GM18951 (cell line): ENCODE data around the gene RBFOX1.

Experiments used
- POLR2A ChIP-seq: IDR thresholded peaks from 4 replicates; pipeline ENCODE4 v1.6.1; 2011; ENCODE audit warnings: mild to moderate bottlenecking; ENCODE audit not compliant: insufficient read length, insufficient read depth; ENCODE audit errors: extremely low read depth
- in situ Hi-C: fragments of 300-500 bp; cut with MboI; formaldehyde crosslinking; loops from one replicate; pipeline ENCODE4 v1.12.0; 2022; ENCODE audit warnings: low sequenced_read_pairs, mixed read lengths, inconsistent platforms; ENCODE audit not compliant: unreplicated experiment

Gene RBFOX1

DNA sequence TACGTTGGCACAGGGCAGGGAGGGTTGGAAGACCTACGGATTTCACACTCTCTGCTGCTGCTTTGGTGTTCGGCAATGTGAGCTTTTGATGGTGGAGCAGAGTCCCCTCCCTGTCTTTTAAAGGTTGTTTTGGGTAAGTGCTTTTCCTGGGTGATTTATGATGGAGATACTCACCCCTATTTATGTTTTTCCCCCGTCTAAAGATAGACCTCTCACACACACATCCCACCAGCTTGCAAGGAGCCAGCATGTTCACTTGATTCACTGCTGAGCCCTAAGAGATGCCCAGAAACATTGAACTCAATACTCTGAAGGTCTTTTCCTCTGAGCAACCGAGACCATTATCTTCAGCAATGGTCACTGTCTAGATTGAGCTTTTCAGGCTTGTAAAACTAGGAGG is 8.3 kb downstream of the RBFOX1 start:
- TF ChIP-seq POLR2A = no peak
- in situ Hi-C loops = no loop called here

DNA sequence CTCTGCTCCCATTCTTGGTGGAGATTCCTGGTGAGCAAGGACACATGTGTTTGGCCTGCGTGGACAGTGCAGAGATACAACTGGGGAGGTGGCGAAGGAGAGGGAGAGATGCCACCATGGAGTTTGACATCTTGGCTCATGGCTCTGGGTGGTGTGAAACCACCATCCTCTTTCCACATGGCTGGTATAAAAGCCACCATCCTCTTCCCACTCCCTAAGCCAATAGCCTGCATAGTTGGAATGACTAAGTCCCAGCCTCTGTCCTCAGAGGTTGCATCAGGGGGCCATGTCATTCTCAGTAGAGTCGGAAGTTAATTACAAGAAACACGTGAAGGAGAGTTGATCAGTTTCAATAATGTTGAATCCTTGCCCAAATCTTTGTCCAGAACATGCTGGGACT is 10.0 kb downstream of the RBFOX1 start:
- in situ Hi-C loops = no loop called here
- no peak for TF ChIP-seq POLR2A

DNA sequence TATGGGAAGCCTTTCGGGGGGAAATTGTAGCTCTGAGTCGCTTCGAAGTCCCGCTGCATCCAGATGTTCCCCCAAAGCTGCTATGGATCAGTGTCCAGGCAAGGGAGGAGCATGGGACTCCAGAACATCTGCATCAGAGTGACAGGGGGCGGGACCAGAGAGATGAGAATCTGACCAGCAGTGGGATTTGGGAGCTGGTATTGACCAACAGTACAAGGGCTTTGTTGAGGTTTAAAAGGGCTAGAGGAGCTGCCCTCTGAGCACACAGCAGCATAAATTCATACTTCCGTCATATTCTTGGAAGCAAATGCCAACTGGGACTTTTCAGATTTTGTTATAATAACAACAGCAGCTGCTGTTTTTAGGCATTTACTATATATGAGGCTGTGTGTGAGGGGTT is 10.6 kb downstream of the RBFOX1 start:
- TF ChIP-seq POLR2A = no peak
- in situ Hi-C loops = no loop called here

DNA sequence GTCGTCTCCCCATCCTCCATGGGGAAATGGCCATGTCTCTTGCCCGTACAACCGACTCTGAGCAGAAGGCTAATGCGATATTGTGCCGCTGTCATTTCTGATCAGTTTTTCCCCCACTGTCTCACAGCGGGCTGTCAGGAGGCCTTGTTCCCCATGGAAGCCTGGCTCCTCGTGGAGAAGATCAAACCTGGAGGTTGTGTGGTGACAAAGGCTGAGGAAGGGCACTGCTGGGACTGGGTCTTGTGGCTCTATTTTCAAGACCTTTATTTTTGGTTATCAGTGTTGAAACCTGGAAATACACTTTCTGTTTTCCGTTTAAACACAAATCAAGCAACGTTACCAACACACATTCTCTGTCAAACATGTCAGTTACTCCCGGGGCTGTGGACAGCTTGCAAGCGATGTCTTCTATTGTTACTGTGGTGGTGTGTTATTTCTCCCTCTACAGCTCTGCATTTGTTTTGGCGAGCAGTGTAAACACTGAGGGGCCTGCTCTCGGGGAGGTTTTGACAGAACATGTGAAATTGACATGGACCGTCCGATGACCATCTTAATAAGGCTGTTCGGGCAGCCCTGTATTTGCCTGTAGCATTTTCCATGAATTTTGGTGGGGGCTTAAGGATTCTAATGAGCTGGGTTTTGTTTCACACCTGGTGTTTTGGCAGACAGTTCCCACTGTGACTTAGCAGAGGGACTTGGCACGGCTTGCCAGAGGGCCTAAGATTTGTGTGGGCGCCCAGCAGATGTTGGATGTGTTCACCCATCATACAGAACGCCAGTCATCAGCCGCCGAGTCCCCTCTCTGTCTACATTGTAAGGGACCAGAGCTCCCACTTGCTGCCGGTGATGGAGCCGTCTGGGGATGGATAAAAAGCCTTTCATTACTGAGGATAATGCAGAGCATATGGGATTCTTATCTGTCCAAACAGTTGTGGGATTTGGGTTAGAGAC is 12.5 kb downstream of the RBFOX1 start:
- in situ Hi-C loops = no loop called here
- no peak for TF ChIP-seq POLR2A

DNA sequence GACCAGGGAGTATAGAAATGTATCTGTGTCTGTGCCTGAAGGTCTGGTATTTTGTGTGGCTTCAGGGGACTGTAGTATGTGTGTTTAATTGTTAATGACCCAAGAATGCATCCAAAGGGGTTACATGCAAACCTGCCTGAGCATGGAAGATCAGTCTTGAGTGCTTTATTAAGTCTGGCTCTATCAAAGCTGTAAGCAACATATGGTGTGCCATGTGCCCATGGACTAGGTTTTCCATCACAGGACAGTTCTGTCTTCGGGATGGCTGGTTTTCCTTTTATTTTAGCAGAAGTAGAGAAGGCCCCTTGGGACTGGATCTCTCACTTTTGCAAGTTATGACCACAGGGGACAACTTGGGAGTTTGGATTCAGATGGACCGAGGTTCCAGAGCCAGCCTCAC is 18.2 kb downstream of the RBFOX1 start:
- no peak for TF ChIP-seq POLR2A

DNA sequence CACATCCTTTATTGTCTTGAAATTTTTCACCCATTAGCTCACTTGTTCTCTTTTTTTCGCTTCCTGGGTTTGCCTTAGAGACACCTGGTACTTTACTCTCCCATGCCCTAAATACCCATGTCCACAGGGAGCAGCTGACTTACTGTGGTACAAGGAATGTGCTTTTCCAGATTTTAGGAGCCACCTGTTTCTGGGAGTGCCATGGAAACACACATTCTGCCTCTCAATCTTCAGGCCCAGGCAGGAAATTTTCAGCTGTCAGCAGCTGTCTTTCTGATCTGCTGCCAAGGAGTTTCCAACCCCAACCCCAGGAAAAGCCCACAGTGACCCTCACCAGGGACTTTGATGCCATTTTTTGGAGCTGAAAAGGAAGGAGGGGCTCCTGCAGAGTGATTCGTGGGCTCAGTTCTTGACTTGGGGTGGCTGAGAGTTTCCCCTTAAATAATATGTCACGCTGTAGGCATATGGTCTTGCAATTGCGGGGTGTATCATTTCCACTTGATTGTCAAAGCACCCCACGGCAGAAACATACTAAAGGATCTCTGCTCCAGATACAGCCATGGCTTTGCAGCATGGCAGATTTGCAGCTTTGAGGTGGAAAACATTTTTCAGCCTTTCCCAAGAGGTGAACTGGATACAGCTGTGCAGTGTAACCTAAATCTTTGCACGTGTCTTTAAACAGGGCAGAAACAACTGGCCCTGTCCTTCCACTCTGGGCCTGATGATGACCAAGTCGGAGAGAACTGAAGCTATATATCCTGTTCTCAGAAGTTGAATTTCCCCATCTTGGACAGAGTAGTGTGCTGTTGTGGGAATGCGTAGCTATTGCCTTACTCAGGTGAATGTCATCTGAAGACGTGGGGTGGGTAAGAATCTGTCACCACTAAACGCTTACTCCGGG is 19.2 kb downstream of the RBFOX1 start:
- in situ Hi-C loops = no loop called here
- no peak for TF ChIP-seq POLR2A

More for the DNA sequence above, 18.2 kb downstream of the RBFOX1 start:
- in situ Hi-C loops = no loop called here

DNA sequence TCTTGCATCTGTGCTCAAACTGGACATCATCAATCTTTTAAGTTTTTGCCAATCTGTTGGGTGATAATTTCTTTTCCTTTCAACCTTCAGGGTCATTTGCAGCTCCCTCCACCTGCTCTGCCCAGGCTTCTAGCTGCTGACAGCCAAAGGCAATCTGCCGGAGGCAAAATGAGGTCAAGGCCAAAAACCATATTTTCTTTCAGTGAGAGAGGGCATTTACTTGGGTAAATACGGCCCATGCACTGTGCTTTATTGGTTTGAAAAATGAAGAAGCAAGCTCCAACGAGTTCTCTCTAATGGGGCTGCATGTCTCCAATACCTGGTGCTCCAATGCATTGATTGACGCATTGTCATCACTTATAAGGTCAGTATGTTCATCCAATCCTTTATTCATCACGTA is 23.1 kb downstream of the RBFOX1 start:
- in situ Hi-C loops = no loop called here
- no peak for TF ChIP-seq POLR2A

DNA sequence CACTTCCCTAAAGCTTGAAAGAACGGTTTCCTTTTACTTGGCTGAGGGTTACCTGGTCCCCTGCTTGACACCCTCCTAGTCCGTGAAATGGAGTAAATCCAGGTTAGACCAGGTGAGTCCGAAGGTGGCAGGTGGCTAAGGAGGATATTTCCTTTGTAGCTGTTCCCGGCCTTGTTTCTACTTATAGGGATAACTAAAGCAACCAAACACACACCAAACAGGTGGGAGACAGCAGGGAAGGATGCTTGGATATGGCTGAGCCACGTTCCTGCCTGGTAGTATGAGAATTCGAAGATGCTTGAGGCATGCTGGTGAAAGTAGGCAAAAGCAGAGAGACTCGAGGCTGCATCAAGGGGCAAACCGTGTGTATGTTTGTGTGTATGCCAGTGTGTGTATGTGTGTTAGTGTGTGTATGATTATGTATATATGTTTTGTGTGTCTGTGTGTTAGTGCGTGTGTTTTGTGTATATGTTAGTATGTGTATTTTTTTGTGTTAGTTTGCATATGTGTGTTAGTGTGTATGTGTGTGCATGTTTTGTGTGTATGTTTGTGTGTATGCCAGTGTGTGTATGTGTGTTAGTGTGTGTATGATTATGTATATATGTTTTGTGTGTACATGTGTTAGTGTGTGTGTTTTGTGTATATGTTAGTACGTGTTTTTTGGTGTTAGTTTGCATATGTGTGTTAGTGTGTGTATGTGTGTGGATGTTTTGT is 28.9 kb downstream of the RBFOX1 start:
- no peak for TF ChIP-seq POLR2A
- in situ Hi-C loops = no loop called here

DNA sequence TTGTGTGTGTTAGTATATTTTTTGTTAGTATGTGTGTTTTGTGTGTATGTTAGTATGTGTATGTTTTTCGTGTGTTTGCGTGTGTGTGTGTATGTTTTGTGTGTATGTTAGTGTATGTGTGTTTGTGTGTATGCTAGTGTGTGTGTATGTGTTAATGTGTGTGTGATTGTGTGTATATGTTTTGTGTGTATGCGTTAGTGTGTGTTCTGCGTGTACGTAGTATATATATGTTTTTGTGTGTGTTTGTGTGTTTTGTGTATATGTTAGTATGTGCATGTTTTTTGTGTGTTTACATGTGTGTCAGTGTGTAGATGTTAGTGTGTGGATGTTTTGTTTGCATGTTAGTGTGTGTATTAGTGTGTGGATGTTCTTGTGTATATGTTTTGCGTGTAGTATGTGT is 29.6 kb downstream of the RBFOX1 start:
- in situ Hi-C loops = no loop called here
- TF ChIP-seq POLR2A = no peak

DNA sequence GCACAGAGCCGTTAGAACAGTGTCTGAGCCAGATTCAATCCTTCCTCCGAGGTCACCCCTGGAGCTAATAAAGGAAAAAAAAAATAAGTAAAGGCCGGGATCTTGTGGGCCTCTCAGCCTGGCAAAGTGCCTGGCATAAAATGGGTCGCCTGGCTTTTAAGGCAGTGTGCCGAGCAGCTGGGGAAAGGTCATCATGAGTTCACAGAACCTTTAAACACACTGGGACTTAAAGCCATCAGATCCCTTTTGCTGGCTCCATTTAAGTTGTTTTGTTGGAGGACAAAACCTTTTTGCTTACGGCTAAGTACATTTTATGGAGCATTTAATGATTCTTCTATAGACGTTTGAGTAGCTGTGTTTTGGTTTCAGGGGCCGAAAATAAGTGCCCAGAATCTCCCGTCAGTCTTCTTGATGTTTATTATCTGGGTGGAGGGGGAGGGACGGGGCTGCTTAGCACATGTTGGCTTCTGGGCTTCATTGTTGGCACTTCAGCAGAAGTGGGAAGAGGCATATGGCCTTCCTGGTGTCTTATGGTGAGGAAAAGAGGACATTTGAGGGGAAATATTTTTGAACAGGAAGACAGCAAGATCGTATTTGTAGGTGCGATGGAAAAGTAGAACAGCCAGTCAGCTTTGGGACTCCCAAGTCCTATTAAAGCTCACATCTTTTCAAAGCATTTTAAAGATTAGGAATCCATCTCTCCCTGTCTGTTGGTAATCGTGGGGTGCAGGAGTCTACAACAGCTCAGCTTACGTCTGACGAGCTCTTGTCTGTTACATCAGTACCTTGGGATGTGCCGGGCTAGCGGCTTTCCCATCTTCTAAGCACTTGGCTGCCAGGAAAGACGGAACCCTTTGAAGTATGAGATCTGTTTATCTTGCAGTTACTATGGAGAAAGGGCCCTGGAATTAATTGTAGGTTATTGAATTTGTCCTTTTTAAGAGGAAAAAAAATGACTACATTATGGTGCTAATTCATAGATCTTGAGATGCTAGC is 31.1 kb downstream of the RBFOX1 start:
- TF ChIP-seq POLR2A = no peak
- in situ Hi-C loops = no loop called here

DNA sequence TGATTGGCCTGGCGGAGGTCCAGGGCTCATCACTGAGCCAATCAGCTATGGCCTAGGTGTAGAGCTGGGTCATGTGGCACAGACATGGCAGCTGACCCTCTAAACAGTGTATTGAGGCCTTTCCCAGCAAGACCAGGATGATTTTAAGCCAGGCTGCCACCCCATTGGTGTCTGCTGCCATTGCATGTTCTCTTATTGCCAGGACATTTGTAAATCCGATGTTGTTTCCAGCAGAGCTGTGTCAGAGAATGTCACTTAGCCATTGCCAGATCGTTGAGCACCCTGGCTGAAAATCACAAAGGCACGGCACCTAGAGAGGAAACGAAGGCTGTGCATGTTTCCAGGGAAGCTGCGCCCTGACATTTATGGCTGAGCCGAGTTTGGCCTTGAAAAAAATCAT is 33.4 kb downstream of the RBFOX1 start:
- TF ChIP-seq POLR2A = no peak
- in situ Hi-C loops = no loop called here
